IPS-11a (cell line): ENCODE results near the gene DUSP15.

Source experiments
- H3K4me3 ChIP-seq: one replicate; pipeline ENCODE4 v1.5.1; 2013; ENCODE audit warnings: low read depth, low read length, control low read depth

DUSP15 gene

GRCh38 chr20:31894980-31895675 lies 24.8 kb upstream of the DUSP15 start:
- H3K4me3 ChIP-seq, result no peak overlapping the region

GRCh38 chr20:31890646-31891045 lies 20.3 kb upstream of the DUSP15 start:
- no peak overlapping the region for H3K4me3 ChIP-seq

DNA sequence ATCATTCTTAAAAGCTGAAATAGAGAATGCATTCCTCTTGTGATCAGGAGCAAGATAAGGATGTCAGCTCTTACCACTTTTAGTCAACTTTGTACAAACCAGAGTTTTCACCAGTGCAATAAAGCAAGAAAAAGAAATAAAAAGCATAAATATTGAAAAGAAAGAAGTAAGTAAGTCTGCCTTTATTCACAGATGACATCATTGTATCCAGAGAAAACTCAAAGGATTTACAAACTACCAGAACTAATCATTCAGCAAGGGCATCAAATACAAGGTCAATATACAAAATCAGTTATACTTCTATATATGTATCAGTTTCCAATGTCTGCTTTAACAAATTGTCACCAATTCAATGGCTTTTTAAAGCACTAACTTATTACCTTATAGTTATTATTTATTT lies 13.5 kb upstream of the DUSP15 start:
- H3K4me3 ChIP-seq, result no peak overlapping the region

DNA sequence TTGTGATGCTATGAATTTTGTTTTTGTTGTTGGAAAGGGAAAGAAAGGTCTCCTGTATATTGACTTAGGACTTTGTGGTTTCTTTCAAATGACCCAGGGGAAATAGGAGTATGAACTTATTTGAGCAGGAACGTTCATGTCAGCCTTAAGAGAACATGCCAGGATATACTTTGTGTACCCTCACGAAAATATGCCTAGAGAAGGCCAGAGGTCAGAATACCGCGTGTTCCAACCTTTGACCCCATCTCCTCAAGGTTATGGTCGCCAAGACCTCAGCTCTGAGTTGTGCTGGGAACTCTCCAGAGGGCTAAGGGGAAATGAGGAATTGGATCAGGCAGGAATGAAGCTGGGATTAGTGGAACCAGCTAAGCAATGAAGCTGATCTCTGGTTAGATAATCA lies 11.6 kb upstream of the DUSP15 start:
- no peak overlapping the region for H3K4me3 ChIP-seq

DNA sequence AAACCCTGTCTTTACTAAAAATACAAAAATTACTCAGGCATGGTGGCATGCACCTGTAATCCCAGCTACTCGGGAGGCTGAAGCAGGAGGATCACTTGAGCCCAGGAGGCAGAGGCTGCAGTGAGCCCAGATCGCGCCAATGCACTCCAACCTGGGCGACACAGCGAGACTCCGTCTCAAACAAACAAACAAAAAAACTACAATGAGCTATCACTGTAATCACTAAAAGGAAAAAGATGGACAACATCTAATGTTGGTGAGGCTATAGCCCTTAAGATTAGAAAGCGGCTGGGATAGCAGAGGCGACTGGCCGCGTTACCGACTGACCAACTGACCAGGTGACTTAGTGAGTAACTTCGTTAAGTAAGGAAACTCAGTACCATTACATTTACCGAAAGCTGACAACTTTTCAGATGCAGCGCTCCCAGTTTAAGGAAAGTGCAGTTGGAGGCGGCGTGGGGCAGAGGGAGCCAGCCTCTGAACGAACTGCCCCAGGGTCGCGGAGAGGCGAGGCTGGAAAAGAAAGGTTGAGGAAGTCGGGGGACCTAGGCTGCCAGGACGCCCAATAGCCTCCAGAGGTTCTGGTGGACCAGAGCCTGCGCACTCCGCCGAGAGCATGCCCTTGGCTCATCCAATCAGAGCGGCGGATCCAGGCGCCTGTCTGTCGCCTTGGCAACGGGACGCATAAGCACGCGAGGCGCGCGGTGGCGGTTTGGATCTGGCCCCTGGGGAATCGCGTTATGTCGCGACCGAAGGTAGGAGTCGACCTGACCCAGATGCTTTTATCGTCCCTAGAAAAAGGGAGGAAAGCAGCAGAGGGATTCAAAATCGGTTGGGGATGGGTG lies 9.0 kb upstream of the DUSP15 start:
- peak overlapping the region; percentile 36 for H3K4me3 ChIP-seq

DNA sequence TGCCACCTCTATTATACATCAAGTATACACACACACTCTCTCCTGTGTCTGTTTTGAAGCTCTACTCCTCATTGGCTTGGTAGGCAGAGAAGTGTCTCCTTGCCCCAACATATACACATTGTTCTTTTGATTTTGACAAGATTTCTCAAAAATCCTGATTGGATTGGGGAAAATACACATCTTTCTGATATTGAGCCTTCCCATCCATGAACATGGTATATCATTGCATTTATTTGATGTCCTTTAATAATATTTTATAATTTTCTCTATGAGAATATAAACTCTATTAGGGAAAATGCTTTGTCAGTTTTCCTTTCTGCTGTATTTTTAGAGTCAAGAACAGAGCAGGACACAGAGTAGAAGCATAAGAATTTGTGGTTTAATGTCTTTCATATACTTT lies 7.4 kb upstream of the DUSP15 start:
- H3K4me3 ChIP-seq, result no peak overlapping the region

DNA sequence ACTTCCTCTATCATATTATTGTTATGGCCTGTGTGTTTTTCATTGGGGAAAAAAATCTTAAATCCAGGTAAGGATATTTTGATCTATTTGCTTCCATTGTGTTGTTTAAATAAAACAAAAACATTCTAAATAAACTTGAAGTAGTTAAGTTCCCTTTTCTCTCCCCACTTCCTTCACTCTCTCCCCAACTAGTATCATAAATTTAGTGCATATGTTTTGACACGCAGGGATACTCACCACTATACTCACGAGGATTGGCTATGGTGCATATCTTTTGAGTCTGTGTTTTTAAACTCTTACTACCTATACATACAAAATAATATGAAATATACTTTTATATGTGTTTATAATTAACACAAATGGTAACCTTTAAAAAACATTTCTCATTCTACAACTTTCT lies 5.3 kb upstream of the DUSP15 start:
- no peak overlapping the region for H3K4me3 ChIP-seq

GRCh38 chr20:31872406-31872805 lies 2.1 kb upstream of the DUSP15 start:
- no peak overlapping the region for H3K4me3 ChIP-seq

GRCh38 chr20:31871618-31871954 lies 1.3 kb upstream of the DUSP15 start:
- H3K4me3 ChIP-seq, result no peak overlapping the region

- H3K4me3 ChIP-seq, result peak overlapping the region; percentile 65
Observed at GRCh38 chr20:31870726-31871617, 645 bp upstream of the DUSP15 start.

DNA sequence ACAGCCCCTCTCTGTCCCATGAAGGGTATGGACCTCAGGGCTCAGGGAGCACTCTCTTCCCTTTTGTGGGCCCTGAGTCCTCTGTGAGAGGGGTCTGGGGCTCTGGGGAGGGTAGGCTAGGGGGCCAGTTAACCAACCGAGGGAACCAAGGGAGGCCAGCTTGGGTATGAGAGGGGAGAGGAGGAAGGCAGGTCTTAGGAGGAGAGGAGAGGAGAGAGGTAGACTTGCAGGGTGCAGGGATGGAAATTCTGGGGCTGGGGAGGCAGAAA lies 720 bp downstream of the DUSP15 start:
- peak overlapping the region; percentile 65 for H3K4me3 ChIP-seq

DNA sequence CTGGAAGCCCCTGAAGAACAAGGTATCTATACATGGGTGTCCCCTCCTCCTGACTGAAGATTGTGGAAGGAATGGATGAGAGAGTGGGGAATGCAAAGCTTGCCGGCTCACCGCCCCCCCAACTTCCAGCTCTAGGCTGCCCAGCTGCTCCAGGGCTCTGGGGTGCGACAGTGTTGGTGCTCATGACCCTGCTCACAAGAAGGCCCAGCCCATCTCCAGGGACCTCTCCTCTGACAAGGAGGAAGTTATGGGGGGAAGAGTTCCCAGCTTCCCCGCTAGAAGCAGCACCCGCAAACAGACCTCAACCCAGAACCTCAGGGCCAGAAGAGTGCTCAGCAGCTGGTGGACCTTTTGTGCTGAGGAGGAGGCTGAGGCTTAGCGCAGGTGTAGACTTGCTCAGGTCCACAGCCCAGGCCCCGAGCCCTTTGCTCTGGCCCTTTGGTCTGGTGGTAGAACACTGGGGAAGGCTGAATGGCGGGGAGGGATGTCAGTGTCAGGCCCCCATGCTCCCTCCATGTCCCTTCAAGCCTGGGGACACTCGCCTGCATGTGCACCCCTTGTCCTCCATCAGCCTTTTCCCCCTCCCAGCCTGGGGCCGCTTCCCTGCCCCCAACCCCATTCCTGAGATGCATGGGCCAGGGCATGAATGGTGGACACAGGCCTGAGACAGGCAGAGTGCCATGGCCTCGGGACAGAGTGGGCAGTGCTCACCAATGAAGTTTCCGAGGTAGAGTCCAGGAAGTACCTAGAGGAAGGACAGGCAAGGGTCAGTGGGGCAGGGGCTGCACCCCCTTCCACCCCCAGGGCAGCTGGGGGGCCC lies 1.3 kb downstream of the DUSP15 start:
- H3K4me3 ChIP-seq, result no peak overlapping the region

GRCh38 chr20:31866221-31866620 lies 4.1 kb downstream of the DUSP15 start:
- no peak overlapping the region for H3K4me3 ChIP-seq

GRCh38 chr20:31864521-31865400 lies 5.6 kb downstream of the DUSP15 start:
- no peak overlapping the region for H3K4me3 ChIP-seq

DNA sequence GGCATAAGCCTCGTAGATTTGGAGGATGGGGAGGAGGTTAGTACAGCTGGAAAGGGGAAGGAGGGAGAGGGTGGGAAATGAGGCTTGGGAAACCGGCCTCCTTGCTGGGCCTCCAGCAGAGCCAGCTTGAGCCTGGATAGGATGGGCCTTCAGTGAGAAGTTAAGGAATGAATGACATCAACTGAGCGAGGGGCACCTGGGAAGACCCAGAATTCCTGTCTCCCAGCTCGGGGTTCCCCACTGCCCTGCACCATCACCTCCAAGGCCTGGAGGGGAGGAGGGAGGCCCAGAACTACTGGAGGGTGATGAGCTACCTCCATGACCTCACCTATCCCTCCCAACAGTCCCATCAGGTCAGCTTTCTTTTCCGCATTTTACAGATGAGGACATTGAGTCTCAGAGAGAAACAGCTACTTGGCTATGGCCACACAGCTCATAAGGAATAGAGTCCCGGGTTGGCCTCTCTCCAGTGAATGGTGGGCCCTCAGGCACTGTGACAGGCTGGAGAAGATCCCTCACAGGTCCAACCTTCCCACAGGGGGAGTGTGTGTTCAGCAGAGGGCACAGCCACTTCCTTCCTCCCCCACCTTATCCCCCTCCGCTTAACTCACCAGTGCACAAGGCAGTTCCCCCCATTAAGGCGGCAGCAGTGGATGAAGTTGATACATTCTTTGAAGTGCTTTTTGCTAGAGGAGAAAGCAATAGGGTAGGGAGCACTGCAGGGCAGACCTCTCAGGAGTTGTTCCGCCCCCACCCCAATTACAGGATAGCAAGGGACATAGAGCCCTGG lies 6.8 kb downstream of the DUSP15 start:
- no peak overlapping the region for H3K4me3 ChIP-seq

- no peak overlapping the region for H3K4me3 ChIP-seq
Observed at GRCh38 chr20:31862506-31862905, 7.8 kb downstream of the DUSP15 start.

GRCh38 chr20:31862157-31862470 lies 8.2 kb downstream of the DUSP15 start:
- peak overlapping the region; percentile 69 for H3K4me3 ChIP-seq

- H3K4me3 ChIP-seq, result peak overlapping the region; percentile 69
Observed at GRCh38 chr20:31861385-31862156, 8.8 kb downstream of the DUSP15 start.

DNA sequence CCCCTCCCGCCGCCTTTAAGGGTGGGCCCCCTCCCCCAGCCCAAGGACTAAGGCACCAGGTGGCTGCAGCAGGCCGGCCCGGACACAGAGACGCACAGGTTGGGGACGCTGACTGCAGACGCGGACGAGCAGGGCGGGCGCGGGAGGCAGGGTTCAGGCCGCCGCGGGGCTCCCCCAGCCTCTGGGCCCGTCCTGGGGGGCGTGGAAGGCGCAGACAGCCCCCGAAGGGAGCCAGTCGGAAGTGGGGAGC lies 9.3 kb downstream of the DUSP15 start:
- peak overlapping the region; percentile 69 for H3K4me3 ChIP-seq
